SU-DHL-6 (cell line): Measurements from ENCODE around the gene RAB9B.

Experiments used
- H2AFZ ChIP-seq: fragments of 200-600 bp; sonication (generic); 2 replicates; pipeline ENCODE4 v1.6.1; 2014; ENCODE audit warnings: low read depth, mild to moderate bottlenecking, moderate library complexity, mixed read lengths, antibody characterized with exemption, low read length; ENCODE audit not compliant: severe bottlenecking
- H3F3A ChIP-seq: fragments of 200-600 bp; shearing (Covaris generic); 2 replicates; pipeline ENCODE4 v1.6.0; 2016; ENCODE audit warnings: antibody characterized with exemption, mild to moderate bottlenecking; ENCODE audit not compliant: insufficient read depth
- H3K27ac ChIP-seq: fragments of 200-600 bp; sonication (generic); 2 replicates; pipeline ENCODE4 v1.5.1; 2016; ENCODE audit warnings: low read depth, mild to moderate bottlenecking, low read length, moderate library complexity, mixed read lengths
- H3K27me3 ChIP-seq: fragments of 200-600 bp; sonication (generic), shearing (Covaris generic); 2 replicates; pipeline ENCODE4 v1.6.0; 2014; ENCODE audit warnings: mild to moderate bottlenecking, low read length
- H3K36me3 ChIP-seq: fragments of 200-600 bp; sonication (generic); 2 replicates; pipeline ENCODE4 v1.6.1; 2014; ENCODE audit warnings: mild to moderate bottlenecking, low read length, mixed read lengths
- H3K4me2 ChIP-seq: fragments of 300-600, 200-600 bp; shearing (Covaris generic), sonication (generic); 2 replicates; pipeline ENCODE4 v1.6.0; 2014; ENCODE audit warnings: low read length, low read depth, mild to moderate bottlenecking; ENCODE audit not compliant: poor library complexity, severe bottlenecking
- H3K4me3 ChIP-seq: fragments of 200-600 bp; sonication (generic); 2 replicates; pipeline ENCODE4 v1.5.1; 2014; ENCODE audit warnings: antibody characterized with exemption, low read length, mild to moderate bottlenecking, mixed read lengths; ENCODE audit not compliant: insufficient read depth, poor library complexity, severe bottlenecking
- H3K79me2 ChIP-seq: fragments of 200-600 bp; sonication (generic); 2 replicates; pipeline ENCODE4 v1.6.1; 2014; ENCODE audit warnings: mild to moderate bottlenecking, low read length, moderate library complexity; ENCODE audit not compliant: insufficient read depth
- H3K9ac ChIP-seq: fragments of 200-600 bp; sonication (generic); 2 replicates; pipeline ENCODE4 v1.7.0; 2014; ENCODE audit warnings: mild to moderate bottlenecking, low read length
- H3K9me2 ChIP-seq: fragments of 200-600 bp; sonication (generic); replicated peaks from 2 replicates; pipeline ENCODE4 v1.6.1; 2014; ENCODE audit warnings: low read length; ENCODE audit not compliant: insufficient read depth
- H3K9me3 ChIP-seq: fragments of 200-600 bp; sonication (generic); 2 replicates; pipeline ENCODE4 v1.6.1; 2014; ENCODE audit warnings: low read length, mixed read lengths; ENCODE audit not compliant: insufficient read depth
- H4K20me1 ChIP-seq: fragments of 200-600 bp; sonication (generic); 2 replicates; pipeline ENCODE4 v1.6.1; 2014; ENCODE audit warnings: low read depth, mild to moderate bottlenecking, antibody characterized with exemption, low read length, moderate library complexity, mixed read lengths
- EZH2phosphoT487 ChIP-seq: fragments of 200-600 bp; sonication (generic), shearing (Covaris generic); conservative IDR thresholded peaks from 2 replicates; pipeline ENCODE4 v1.6.1; 2018; ENCODE audit warnings: mild to moderate bottlenecking, antibody characterized with exemption, low read length, moderate library complexity, mixed read lengths
- TF ChIP-seq, protein P1 (sequence below): fragments of 200-600 bp; sonication (generic); IDR thresholded peaks from one replicate; pipeline ENCODE4 v1.5.1; 2017; ENCODE audit warnings: antibody characterized with exemption, mild to moderate bottlenecking, low read length, moderate library complexity; ENCODE audit not compliant: insufficient read depth, poor library complexity, severe bottlenecking

Gene RAB9B

DNA sequence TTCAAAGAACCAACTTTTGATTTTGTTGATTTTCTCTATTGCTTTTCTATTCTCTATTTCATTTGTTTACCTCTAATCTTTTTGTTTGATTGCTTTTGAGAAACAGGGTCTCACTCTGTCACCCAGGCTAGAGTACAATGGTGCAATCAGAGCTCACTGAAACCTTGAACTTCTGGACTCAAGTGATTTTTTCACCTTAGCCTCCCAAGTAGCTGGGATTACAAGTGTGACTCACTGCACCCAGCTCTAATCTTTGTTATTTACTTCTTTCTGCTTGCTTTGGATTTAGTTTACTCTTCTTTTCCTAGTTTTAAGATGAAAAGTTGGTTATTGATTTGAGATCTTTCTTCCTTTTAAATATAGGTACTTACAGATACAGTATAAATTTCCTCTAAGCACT is 26.2 kb downstream of the RAB9B start:
- Histone ChIP-seq H3K9me3 (no peaks in the 10 kb centered on the region), H3K9me2 (no peaks in the 10 kb centered on the region), H3F3A (no peaks in the 10 kb centered on the region), H3K9ac (no peak overlapping the region), H3K27ac (no peak overlapping the region), H4K20me1 (no peaks in the 10 kb centered on the region), H3K4me2 (no peak overlapping the region), H3K36me3 (no peaks in the 10 kb centered on the region), H2AFZ (no peak overlapping the region), H3K27me3 (no peaks in the 10 kb centered on the region), H3K79me2 (no peaks in the 10 kb centered on the region), H3K4me3 (no peak overlapping the region)
- TF ChIP-seq, protein P1, sequence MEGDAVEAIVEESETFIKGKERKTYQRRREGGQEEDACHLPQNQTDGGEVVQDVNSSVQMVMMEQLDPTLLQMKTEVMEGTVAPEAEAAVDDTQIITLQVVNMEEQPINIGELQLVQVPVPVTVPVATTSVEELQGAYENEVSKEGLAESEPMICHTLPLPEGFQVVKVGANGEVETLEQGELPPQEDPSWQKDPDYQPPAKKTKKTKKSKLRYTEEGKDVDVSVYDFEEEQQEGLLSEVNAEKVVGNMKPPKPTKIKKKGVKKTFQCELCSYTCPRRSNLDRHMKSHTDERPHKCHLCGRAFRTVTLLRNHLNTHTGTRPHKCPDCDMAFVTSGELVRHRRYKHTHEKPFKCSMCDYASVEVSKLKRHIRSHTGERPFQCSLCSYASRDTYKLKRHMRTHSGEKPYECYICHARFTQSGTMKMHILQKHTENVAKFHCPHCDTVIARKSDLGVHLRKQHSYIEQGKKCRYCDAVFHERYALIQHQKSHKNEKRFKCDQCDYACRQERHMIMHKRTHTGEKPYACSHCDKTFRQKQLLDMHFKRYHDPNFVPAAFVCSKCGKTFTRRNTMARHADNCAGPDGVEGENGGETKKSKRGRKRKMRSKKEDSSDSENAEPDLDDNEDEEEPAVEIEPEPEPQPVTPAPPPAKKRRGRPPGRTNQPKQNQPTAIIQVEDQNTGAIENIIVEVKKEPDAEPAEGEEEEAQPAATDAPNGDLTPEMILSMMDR, result no peak
- no peak for TF ChIP-seq EZH2phosphoT487

DNA sequence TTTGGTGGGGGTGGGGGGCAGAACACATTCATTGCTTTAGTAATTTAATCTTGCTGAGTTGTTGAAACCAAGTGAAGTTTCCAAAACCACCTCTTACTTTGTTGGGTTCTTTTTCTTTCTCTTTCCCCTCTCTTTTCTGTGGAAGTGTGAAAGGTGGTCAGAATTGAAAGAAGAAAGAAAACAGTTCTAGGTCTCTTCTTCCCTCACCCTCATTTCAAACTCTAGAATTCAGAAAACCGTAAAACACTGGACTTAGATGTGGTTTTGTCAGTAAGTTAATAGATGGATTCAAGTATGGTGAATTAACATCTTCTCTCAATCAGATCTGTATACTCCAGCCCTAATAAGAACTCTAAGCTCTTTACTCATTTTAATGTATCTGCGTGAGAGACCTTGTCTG is 31.7 kb downstream of the RAB9B start:
- Histone ChIP-seq H3K27ac (no peak overlapping the region), H3K9me2 (no peaks in the 10 kb centered on the region), H3K36me3 (no peaks in the 10 kb centered on the region), H3K9me3 (no peaks in the 10 kb centered on the region), H3K4me3 (no peak overlapping the region), H3K79me2 (no peaks in the 10 kb centered on the region), H3F3A (no peaks in the 10 kb centered on the region), H3K27me3 (no peaks in the 10 kb centered on the region), H4K20me1 (no peaks in the 10 kb centered on the region), H3K4me2 (no peak overlapping the region), H2AFZ (no peak overlapping the region), H3K9ac (no peak overlapping the region)
- TF ChIP-seq EZH2phosphoT487, result no peak
- TF ChIP-seq, protein P1, result no peak

DNA sequence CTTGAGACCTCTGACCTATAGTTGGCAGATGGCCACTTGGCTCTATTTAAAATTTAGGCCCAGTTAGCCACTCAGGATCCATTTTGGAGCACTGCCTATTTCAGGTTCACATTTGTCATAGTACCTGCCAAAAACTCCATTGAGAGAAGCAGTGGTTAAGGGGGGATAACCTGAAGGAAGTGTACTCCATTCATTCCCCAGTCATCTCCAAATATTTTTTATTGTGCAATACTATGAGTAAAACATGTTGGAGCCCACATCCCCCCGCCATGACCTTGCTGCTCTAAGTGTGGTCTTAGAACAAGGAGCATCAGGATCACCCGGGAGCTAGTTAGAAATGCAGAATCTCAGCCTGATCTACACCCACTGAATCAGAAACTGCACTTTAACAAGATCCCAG is 34.4 kb downstream of the RAB9B start:
- Histone ChIP-seq H3K4me2 (no peak overlapping the region), H3F3A (no peaks in the 10 kb centered on the region), H3K79me2 (no peaks in the 10 kb centered on the region), H3K9me3 (no peaks in the 10 kb centered on the region), H4K20me1 (no peaks in the 10 kb centered on the region), H3K36me3 (no peaks in the 10 kb centered on the region), H3K9me2 (no peaks in the 10 kb centered on the region), H3K27ac (no peak overlapping the region), H2AFZ (no peak overlapping the region), H3K27me3 (no peaks in the 10 kb centered on the region), H3K4me3 (no peak overlapping the region), H3K9ac (no peak overlapping the region)
- TF ChIP-seq, protein P1, result no peak
- no peak for TF ChIP-seq EZH2phosphoT487
